K562 (cell line): Measurements from ENCODE around the gene RRP9. TPM values are rescaled to one million over a fixed set of nuclear protein-coding genes. Genes with fewer than 3 reads are reported as not detected.

Experiments used
- ATAC-seq: fragments of 200-7000 bp; cut with Tn5 transposase; 3 replicates; pipeline ENCODE4 v1.9.1; 2020; ENCODE audit warnings: moderate library complexity
- BruUV-seq: library from RNA; stranded (reverse); fragments of 400-500 nt; replicated peaks from 2 replicates; lab custom pipeline; 2021; lab: Mats Ljungman, UMichigan
- CTCF ChIA-PET: fragments of 300-600 bp; formaldehyde crosslinking; extraction: SDS; loops from one replicate; lab custom pipeline; 2021; ENCODE audit warnings: low intra/inter-chr PET ratio; lab: Yijun Ruan, JAX
- POLR2A ChIA-PET: fragments of 300-600, 350-650 bp; sonication (Branson Sonifier 250); formaldehyde crosslinking; extraction: SDS; loops from one replicate; lab custom pipeline; 2021; ENCODE audit warnings: antibody characterized with exemption, inconsistent platforms; lab: Yijun Ruan, JAX
- DNase-seq, 4 experiments: peaks; one replicate each; pipeline versions ENCODE4 v3.0.0 to v3.0.0-alpha.2; 2011 to 2018; ENCODE audit warnings: low spot score in 3 of 4, mixed read lengths in 3 of 4; ENCODE audit errors: extremely low read depth in 1 of 4
- FAIRE-seq: peaks from 2 replicates; lab custom pipeline; 2011; peaks lifted over from hg19 to GRCh38; lab: Jason Lieb, UNC
- H2AFZ ChIP-seq: 2 replicates; pipeline ENCODE4 v1.6.0; 2011; ENCODE audit warnings: low read depth, low read length, control low read depth, inconsistent platforms
- H3K27ac ChIP-seq: fragments of 200-600 bp; 3 replicates; pipeline ENCODE4 v1.8.0; 2011; ENCODE audit warnings: low read depth, mild to moderate bottlenecking, control low read depth, inconsistent platforms, low read length, moderate library complexity, mixed read lengths; ENCODE audit errors: extremely low read depth
- H3K27me3 ChIP-seq, 2 experiments: fragments of 300-600 bp in 1 of 2; 2 replicates in 1 of 2; 3 replicates in 1 of 2; pipeline versions ENCODE4 v1.6.0 to v1.8.0; 2011; ENCODE audit warnings: inconsistent platforms in 2 of 2, low read length in 2 of 2, mild to moderate bottlenecking in 1 of 2, mixed read lengths in 1 of 2, moderate library complexity in 1 of 2; ENCODE audit not compliant: control insufficient read depth in 2 of 2, insufficient read depth in 2 of 2
- H3K36me3 ChIP-seq: fragments of 300-600 bp; 3 replicates; pipeline ENCODE4 v1.8.0; 2011; ENCODE audit warnings: mild to moderate bottlenecking, low read length, inconsistent platforms; ENCODE audit not compliant: control insufficient read depth, insufficient read depth
- H3K4me1 ChIP-seq, 2 experiments: fragments of 200-600 bp in 1 of 2; replicated peaks in 1 of 2; 2 replicates in 1 of 2; 3 replicates in 1 of 2; pipeline versions ENCODE4 v1.5.1 to v1.8.0; 2011; ENCODE audit warnings: inconsistent platforms in 2 of 2, low read length in 2 of 2, mild to moderate bottlenecking in 1 of 2, mixed read lengths in 1 of 2, moderate library complexity in 1 of 2; ENCODE audit not compliant: control insufficient read depth in 2 of 2, insufficient read depth in 2 of 2
- H3K4me2 ChIP-seq: 2 replicates; pipeline ENCODE4 v1.6.1; 2011; ENCODE audit warnings: low read length, control low read depth, inconsistent platforms, mixed read lengths; ENCODE audit not compliant: insufficient read depth
- H3K4me3 ChIP-seq: fragments of 200-600 bp; sonication (generic), shearing (Covaris generic); 2 replicates; pipeline ENCODE4 v1.5.1; 2016; ENCODE audit warnings: control low read depth, inconsistent platforms
- H3K79me2 ChIP-seq: fragments of 200-600 bp; 3 replicates; pipeline ENCODE4 v1.8.0; 2011; ENCODE audit warnings: low read length, inconsistent platforms; ENCODE audit not compliant: control insufficient read depth, insufficient read depth
- H3K9ac ChIP-seq, 2 experiments: 2 replicates each; pipeline versions ENCODE4 v1.6.0 to v1.6.1; 2011; ENCODE audit warnings: low read depth in 2 of 2, low read length in 2 of 2, control low read depth in 1 of 2, inconsistent platforms in 1 of 2, mild to moderate bottlenecking in 1 of 2, mixed read lengths in 1 of 2; ENCODE audit not compliant: insufficient read depth in 1 of 2
- H3K9me1 ChIP-seq: one replicate; pipeline ENCODE4 v1.6.0; 2011; ENCODE audit warnings: inconsistent platforms, mild to moderate bottlenecking, low read length, moderate library complexity; ENCODE audit not compliant: control insufficient read depth, insufficient read depth
- H3K9me3 ChIP-seq: replicated peaks from 2 replicates; pipeline ENCODE4 v1.5.1; 2011; ENCODE audit warnings: low read depth, low read length, inconsistent platforms; ENCODE audit not compliant: control insufficient read depth, insufficient read depth
- H4K20me1 ChIP-seq: replicated peaks from 2 replicates; pipeline ENCODE4 v1.6.1; 2011; ENCODE audit warnings: low read length, inconsistent platforms, mixed read lengths; ENCODE audit not compliant: control insufficient read depth, insufficient read depth
- ARID2 ChIP-seq: fragments of 450-650 bp; IDR thresholded peaks from 2 replicates; pipeline ENCODE4 v1.6.1; 2017; ENCODE audit warnings: antibody characterized with exemption, mild to moderate bottlenecking
- KAT7 ChIP-seq: sonication (generic); formaldehyde crosslinking; IDR thresholded peaks from 2 replicates; pipeline ENCODE4 v1.8.0; 2022; ENCODE audit warnings: missing genetic modification reagents, mild to moderate bottlenecking, borderline replicate concordance
- KDM5B ChIP-seq: fragments of 200-600 bp; sonication (generic); IDR thresholded peaks from 2 replicates; pipeline ENCODE4 v1.6.1; 2012; ENCODE audit warnings: low read depth, mild to moderate bottlenecking, moderate library complexity, low read length, control low read depth, inconsistent platforms; ENCODE audit not compliant: insufficient replicate concordance
- NFRKB ChIP-seq: fragments of 450-650 bp; IDR thresholded peaks from 2 replicates; pipeline ENCODE4 v1.6.1; 2016; ENCODE audit warnings: low read depth
- NR2C2 ChIP-seq, 2 experiments: fragments of 200-800 bp in 1 of 2; sonication (Bioruptor generic) in 1 of 2; sonication (generic) in 1 of 2; formaldehyde crosslinking in 1 of 2; IDR thresholded peaks; 2 replicates each; pipeline versions ENCODE4 v1.6.1 to v1.8.0; 2016 to 2022; ENCODE audit warnings: mild to moderate bottlenecking in 1 of 2, missing compliant biosample characterization in 1 of 2, missing genetic modification characterization in 1 of 2, missing genetic modification reagents in 1 of 2
- PKNOX1 ChIP-seq: fragments of 450-650 bp; IDR thresholded peaks from 2 replicates; pipeline ENCODE4 v1.6.1; 2016
- ZNF316 ChIP-seq: fragments of 450-650 bp; IDR thresholded peaks from 2 replicates; pipeline ENCODE4 v1.6.1; 2016
- ZNF589 ChIP-seq: fragments of 200-800 bp; sonication (Bioruptor generic); IDR thresholded peaks from 2 replicates; pipeline ENCODE4 v1.6.1; 2016; ENCODE audit warnings: low read depth, missing genetic modification characterization, missing compliant biosample characterization
- WGBS: fragments of 100-300 bp; shearing (Covaris generic); methylation state at CpG from one replicate; pipeline ENCODE4 v1.1.6; 2016; ENCODE audit warnings: low coverage, mixed read lengths; ENCODE audit not compliant: insufficient coverage; ENCODE audit errors: missing lambda C conversion rate; 5-methylcytosine and 5-hydroxymethylcytosine counted together
- in situ Hi-C: fragments of 300-500 bp; cut with MboI; formaldehyde crosslinking; loops from 4 replicates; pipeline ENCODE4 v1.15.0; 2018; ENCODE audit warnings: inconsistent platforms, mixed read lengths
- intact Hi-C: fragments of 100-400 bp; cut with micrococcal nuclease; formaldehyde crosslinking; loops from 2 replicates; pipeline ENCODE4 v1.14.2; 2022
- polyA plus RNA-seq, 8 experiments: library from polyadenylated mRNA; depleted of rRNA in 4 of 8; stranded (reverse) in 5 of 8; unstranded in 3 of 8; fragments of >200 nt; fragmentation: Nextera tagmentation in 2 of 8; fragmentation: Illumina TruSeq in 1 of 8; extraction: Ambion mirVana in 2 of 8; extraction: Trizol in 1 of 8; gene quantifications; 2 replicates each; pipeline versions ENCODE4 v1.2.1 to v1.2.3, GENCODE V29; 2011 to 2014; ENCODE audit warnings: inconsistent platforms in 1 of 8, missing spikeins in 1 of 8
- total RNA-seq, 7 experiments: library from RNA; depleted of rRNA in 6 of 7; stranded (reverse); fragments of >200 nt in 6 of 7; fragmentation: Illumina TruSeq in 2 of 7; extraction: Trizol in 2 of 7; gene quantifications; 2 replicates each; pipeline versions ENCODE4 v1.2.1 to v1.2.3, GENCODE V29; 2011 to 2021; ENCODE audit warnings: low replicate concordance in 1 of 7
- TF ChIP-seq, protein P1 (sequence below): fragments of 200-800 bp; sonication (Bioruptor generic); IDR thresholded peaks from 2 replicates; pipeline ENCODE4 v1.6.1; 2017; ENCODE audit warnings: missing genetic modification characterization, missing compliant biosample characterization
- TF ChIP-seq, protein P2 (sequence below): sonication (generic); formaldehyde crosslinking; IDR thresholded peaks from 2 replicates; pipeline ENCODE4 v1.9.0; 2022; ENCODE audit warnings: mild to moderate bottlenecking, missing genetic modification reagents

Gene RRP9
- total and polyA plus RNA-seq, 9 of the 15 experiments (the other 6 are each of a cell fraction or from before 2014, with no cell fraction given), result 5.2 to 67.0 (median 45.9) TPM

- no peaks in the 10 kb centered on the region for H4K20me1 ChIP-seq
- no TSS peak for BruUV-seq
- in situ Hi-C loops, result no loop called here
These were observed 1.1 kb upstream of the RRP9 start for GRCh38 chr3:51942603-51943450.

More at GRCh38 chr3:51942603-51943450, 1.1 kb upstream of the RRP9 start:
- Histone ChIP-seq H3K9ac (peak overlapping the region; percentile 86 to 92), H2AFZ (peak overlapping the region; percentile 87), H3K4me2 (peak overlapping the region; percentile 87), H3K27ac (peak overlapping the region; percentile 88), H3K4me1 (peaks cover 19 to 31% of the 10 kb centered on the region in 2 experiments; a peak in 4 of 5 replicates), H3K79me2 (peaks cover 35% of the 10 kb centered on the region), H3K9me3 (no peaks in the 10 kb centered on the region), H3K9me1 (peaks cover 5% of the 10 kb centered on the region), H3K36me3 (peaks cover 27% of the 10 kb centered on the region; the same call in 2 of the 3 replicates), H3K27me3 (no peaks in the 10 kb centered on the region), H3K4me3 (peak overlapping the region; percentile 39)
- DNase-seq (peak; percentile 37 to 71 (median 54)), FAIRE-seq (peak; percentile 23), ATAC-seq (peak; percentile 8)
- 32% methylated on average over 15 of the region's 17 CpGs for WGBS
- intact Hi-C loops, result loop anchor here (1.0 to 5.0 kb wide), 5 partner anchors 31 to 199 kb away; partner anchors contain the start of genes ABHD14B, DUSP7 and RPL29
- ChIA-PET POLR2A (interaction anchor here (0.7 to 1.3 kb wide), 5 partner anchors 9 to 44 kb away, joined by 3 to 6 read pairs (median 3); no protein-coding TSS in a partner anchor), CTCF (interaction anchor here (0.6 kb wide), 1 partner anchor 200 kb away, joined by 3 read pairs; no protein-coding TSS in a partner anchor)
- TF ChIP-seq KDM5B (peak; percentile 17), KAT7 (CRISPR knock-in tag) (peak; percentile 28; the same call in 1 of the 2 replicates), PKNOX1 (peak; percentile 22; the same call in 1 of the 2 replicates), ZNF316 (no peak), ARID2 (no peak), NR2C2 (CRISPR knock-in tag; IDR thresholded peaks at IDR 0.05) (no peak), NR2C2 (tag; IDR thresholded peaks at IDR 0.05) (peak; percentile 30), ZNF589 (CRISPR knock-in tag) (0 out of 2 replicates have a peak, but pooled peaks have one; percentile 17), NFRKB (peak; percentile 66)
- TF ChIP-seq, protein P1, sequence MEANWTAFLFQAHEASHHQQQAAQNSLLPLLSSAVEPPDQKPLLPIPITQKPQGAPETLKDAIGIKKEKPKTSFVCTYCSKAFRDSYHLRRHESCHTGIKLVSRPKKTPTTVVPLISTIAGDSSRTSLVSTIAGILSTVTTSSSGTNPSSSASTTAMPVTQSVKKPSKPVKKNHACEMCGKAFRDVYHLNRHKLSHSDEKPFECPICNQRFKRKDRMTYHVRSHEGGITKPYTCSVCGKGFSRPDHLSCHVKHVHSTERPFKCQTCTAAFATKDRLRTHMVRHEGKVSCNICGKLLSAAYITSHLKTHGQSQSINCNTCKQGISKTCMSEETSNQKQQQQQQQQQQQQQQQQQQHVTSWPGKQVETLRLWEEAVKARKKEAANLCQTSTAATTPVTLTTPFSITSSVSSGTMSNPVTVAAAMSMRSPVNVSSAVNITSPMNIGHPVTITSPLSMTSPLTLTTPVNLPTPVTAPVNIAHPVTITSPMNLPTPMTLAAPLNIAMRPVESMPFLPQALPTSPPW (CRISPR knock-in tag), result peak; percentile 7; the same call in 1 of the 2 replicates
- TF ChIP-seq, protein P2, sequence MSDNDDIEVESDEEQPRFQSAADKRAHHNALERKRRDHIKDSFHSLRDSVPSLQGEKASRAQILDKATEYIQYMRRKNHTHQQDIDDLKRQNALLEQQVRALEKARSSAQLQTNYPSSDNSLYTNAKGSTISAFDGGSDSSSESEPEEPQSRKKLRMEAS (CRISPR knock-in tag), result no peak
